Keratinocyte (primary cell): ENCODE data around the gene ATF6. TPM values are rescaled to one million over a fixed set of nuclear protein-coding genes. Genes with fewer than 3 reads are reported as not detected.

Experiments used
- DNase-seq: peaks from one replicate; pipeline ENCODE4 v3.0.0-alpha.2; 2011; ENCODE audit warnings: low read depth, missing footprints, low spot score
- FAIRE-seq: peaks from 2 replicates; lab custom pipeline; 2011; peaks lifted over from hg19 to GRCh38; lab: Jason Lieb, UNC
- H2AFZ ChIP-seq: 2 replicates; pipeline ENCODE4 v1.6.0; 2012; ENCODE audit warnings: low read length, control low read depth, inconsistent platforms; ENCODE audit not compliant: control insufficient read depth
- H3K27ac ChIP-seq: 2 replicates; pipeline ENCODE4 v1.5.1; 2011; ENCODE audit warnings: low read length; ENCODE audit not compliant: control insufficient read depth, insufficient read depth
- H3K27me3 ChIP-seq: 3 replicates; pipeline ENCODE4 v1.6.0; 2011; ENCODE audit warnings: low read length; ENCODE audit not compliant: control insufficient read depth, insufficient read depth; ENCODE audit errors: extremely low read depth
- H3K36me3 ChIP-seq, 2 experiments: 2 replicates in 1 of 2; 3 replicates in 1 of 2; pipeline ENCODE4 v1.5.1; 2011; ENCODE audit warnings: low read length in 2 of 2, mild to moderate bottlenecking in 1 of 2; ENCODE audit not compliant: control insufficient read depth in 2 of 2, insufficient read depth in 2 of 2; ENCODE audit errors: extremely low read depth in 1 of 2
- H3K4me1 ChIP-seq: 3 replicates; pipeline ENCODE4 v1.5.1; 2011; ENCODE audit warnings: low read length; ENCODE audit not compliant: control insufficient read depth, insufficient read depth; ENCODE audit errors: extremely low read depth
- H3K4me2 ChIP-seq: 3 replicates; pipeline ENCODE4 v1.6.0; 2011; ENCODE audit warnings: low read depth, low read length; ENCODE audit not compliant: control insufficient read depth, insufficient read depth; ENCODE audit errors: extremely low read depth
- H3K4me3 ChIP-seq, 3 experiments: fragments of 200-600 bp in 1 of 3; sonication (generic) in 1 of 3; 2 replicates in 2 of 3; 3 replicates in 1 of 3; pipeline ENCODE4 v1.5.1; 2011 to 2016; ENCODE audit warnings: low read length in 3 of 3, mild to moderate bottlenecking in 3 of 3, control low read depth in 2 of 3, inconsistent platforms in 1 of 3, low read depth in 1 of 3, mixed read lengths in 1 of 3, mixed run types in 1 of 3, moderate library complexity in 1 of 3; ENCODE audit not compliant: control insufficient read depth in 2 of 3, insufficient read depth in 2 of 3; ENCODE audit errors: extremely low read depth in 1 of 3
- H3K79me2 ChIP-seq: 2 replicates; pipeline ENCODE4 v1.6.0; 2012; ENCODE audit warnings: low read length; ENCODE audit not compliant: control insufficient read depth, insufficient read depth
- H3K9ac ChIP-seq: 3 replicates; pipeline ENCODE4 v1.6.0; 2011; ENCODE audit warnings: low read length; ENCODE audit not compliant: control insufficient read depth, insufficient read depth; ENCODE audit errors: extremely low read depth
- H3K9me1 ChIP-seq: 3 replicates; pipeline ENCODE4 v1.6.0; 2011; ENCODE audit warnings: low read length; ENCODE audit not compliant: control insufficient read depth, insufficient read depth; ENCODE audit errors: extremely low read depth
- H3K9me3 ChIP-seq: 2 replicates; pipeline ENCODE4 v1.5.1; 2012; ENCODE audit warnings: low read depth, low read length; ENCODE audit not compliant: control insufficient read depth
- H4K20me1 ChIP-seq: 3 replicates; pipeline ENCODE4 v1.6.0; 2011; ENCODE audit warnings: low read length; ENCODE audit not compliant: control insufficient read depth, insufficient read depth; ENCODE audit errors: extremely low read depth
- EZH2 ChIP-seq: IDR thresholded peaks from one replicate; pipeline ENCODE4 v1.6.1; 2012; ENCODE audit warnings: inconsistent platforms, mild to moderate bottlenecking, low read length, moderate library complexity
- dilution Hi-C: fragments of 300-500 bp; cut with MboI; formaldehyde crosslinking; loops from one replicate; pipeline ENCODE4 v1.7.0; 2020; ENCODE audit warnings: low sequenced_read_pairs; ENCODE audit not compliant: extremely low pct_ligation_motif_present
- polyA plus RNA-seq, 5 experiments: library from polyadenylated mRNA; depleted of rRNA in 3 of 5; stranded (reverse) in 3 of 5; stranded (forward) in 1 of 5; unstranded in 1 of 5; fragments of >200 nt; gene quantifications; 1 replicate in 1 of 5; 2 replicates in 3 of 5; 3 replicates in 1 of 5; pipeline versions ENCODE4 v1.2.1 to v1.2.3, GENCODE V29; 2011 to 2012; ENCODE audit warnings: missing spikeins in 2 of 5, low read depth in 1 of 5, low replicate concordance in 1 of 5
- TF ChIP-seq, protein P1 (sequence below), 3 experiments: IDR thresholded peaks in 1 of 3; conservative IDR thresholded peaks in 1 of 3; optimal IDR thresholded peaks in 1 of 3; 2 replicates in 2 of 3; 3 replicates in 1 of 3; pipeline versions ENCODE3 to v1.5.1; 2011; ENCODE audit warnings: low read length in 3 of 3, mild to moderate bottlenecking in 3 of 3, moderate library complexity in 2 of 3, control low read depth in 1 of 3, inconsistent platforms in 1 of 3; ENCODE audit not compliant: insufficient read depth in 2 of 3; ENCODE audit errors: extremely low read depth in 1 of 3

Gene ATF6
- polyA plus RNA-seq, 1 donor (not counting 4 experiments of a cell fraction or from before 2014, with no cell fraction given) = 19.7 TPM

GRCh38 chr1:161914595-161914994 lies 148.5 kb downstream of the ATF6 start:
- Histone ChIP-seq H3K4me3 (no peak overlapping the region), H3K4me2 (no peak overlapping the region), H4K20me1 (no peaks in the 10 kb centered on the region), H3K27ac (no peak overlapping the region), H2AFZ (no peak overlapping the region), H3K79me2 (no peaks in the 10 kb centered on the region), H3K9ac (no peak overlapping the region), H3K36me3 (peaks cover 3 to 7% of the 10 kb centered on the region in 2 experiments), H3K4me1 (no peaks in the 10 kb centered on the region), H3K9me3 (no peaks in the 10 kb centered on the region), H3K27me3 (no peaks in the 10 kb centered on the region), H3K9me1 (no peaks in the 10 kb centered on the region)
- no peak for TF ChIP-seq EZH2
- TF ChIP-seq, protein P1, sequence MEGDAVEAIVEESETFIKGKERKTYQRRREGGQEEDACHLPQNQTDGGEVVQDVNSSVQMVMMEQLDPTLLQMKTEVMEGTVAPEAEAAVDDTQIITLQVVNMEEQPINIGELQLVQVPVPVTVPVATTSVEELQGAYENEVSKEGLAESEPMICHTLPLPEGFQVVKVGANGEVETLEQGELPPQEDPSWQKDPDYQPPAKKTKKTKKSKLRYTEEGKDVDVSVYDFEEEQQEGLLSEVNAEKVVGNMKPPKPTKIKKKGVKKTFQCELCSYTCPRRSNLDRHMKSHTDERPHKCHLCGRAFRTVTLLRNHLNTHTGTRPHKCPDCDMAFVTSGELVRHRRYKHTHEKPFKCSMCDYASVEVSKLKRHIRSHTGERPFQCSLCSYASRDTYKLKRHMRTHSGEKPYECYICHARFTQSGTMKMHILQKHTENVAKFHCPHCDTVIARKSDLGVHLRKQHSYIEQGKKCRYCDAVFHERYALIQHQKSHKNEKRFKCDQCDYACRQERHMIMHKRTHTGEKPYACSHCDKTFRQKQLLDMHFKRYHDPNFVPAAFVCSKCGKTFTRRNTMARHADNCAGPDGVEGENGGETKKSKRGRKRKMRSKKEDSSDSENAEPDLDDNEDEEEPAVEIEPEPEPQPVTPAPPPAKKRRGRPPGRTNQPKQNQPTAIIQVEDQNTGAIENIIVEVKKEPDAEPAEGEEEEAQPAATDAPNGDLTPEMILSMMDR (optimal IDR thresholded peaks at IDR 0.05 in 1 of 3, IDR thresholded peaks at IDR 0.05 in 1 of 3, conservative IDR thresholded peaks at IDR 0.05 in 1 of 3; ENCODE audit: extremely low read depth in 1 of 3, insufficient read depth in 2 of 3, low read length in 3 of 3) = no peak
- dilution Hi-C loops = no loop called here
- no peak for FAIRE-seq
- no peak for DNase-seq

DNA sequence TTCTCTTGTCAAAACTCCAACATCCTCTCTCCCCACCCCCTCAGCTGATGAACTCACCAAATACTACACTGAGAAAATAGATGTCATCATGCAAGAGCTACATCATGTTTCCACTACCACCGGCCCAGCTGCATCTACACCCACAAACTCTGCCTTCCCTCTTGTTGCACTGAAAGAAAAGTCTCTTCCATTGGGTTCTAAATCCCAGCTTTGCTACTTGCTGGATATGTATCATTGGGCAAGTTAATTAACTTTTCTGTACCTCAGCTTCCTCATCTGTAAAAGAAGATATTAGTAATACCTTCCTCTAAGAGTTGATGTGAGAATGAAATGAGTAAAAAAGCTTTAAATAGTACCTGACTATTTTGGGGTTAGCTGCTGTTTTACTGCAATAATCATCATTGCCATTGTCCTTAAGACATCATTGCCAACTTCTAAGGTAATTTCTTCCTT lies 149.0 kb downstream of the ATF6 start:
- DNase-seq (no peak), FAIRE-seq (no peak)
- Histone ChIP-seq H3K4me1 (no peaks in the 10 kb centered on the region), H3K27ac (no peak overlapping the region), H3K4me2 (no peak overlapping the region), H3K9ac (no peak overlapping the region), H3K79me2 (no peaks in the 10 kb centered on the region), H3K9me3 (no peaks in the 10 kb centered on the region), H3K9me1 (no peaks in the 10 kb centered on the region), H2AFZ (no peak overlapping the region), H4K20me1 (no peaks in the 10 kb centered on the region), H3K4me3 (no peak overlapping the region), H3K36me3 (peaks cover 3 to 7% of the 10 kb centered on the region in 2 experiments), H3K27me3 (no peaks in the 10 kb centered on the region)
- TF ChIP-seq, protein P1 (optimal IDR thresholded peaks at IDR 0.05 in 1 of 3, IDR thresholded peaks at IDR 0.05 in 1 of 3, conservative IDR thresholded peaks at IDR 0.05 in 1 of 3; ENCODE audit: extremely low read depth in 1 of 3, insufficient read depth in 2 of 3, low read length in 3 of 3) = no peak
- no peak for TF ChIP-seq EZH2
- dilution Hi-C loops = no loop called here
